GM18502 (cell line): ENCODE results near the gene PCED1B.
"Not testable (repeated sequence)": the region's sequence is repeated elsewhere in the genome, so short reads cannot be mapped to it uniquely, and the experiment has no call there.

Experiments
- ATAC-seq: cut with Tn5 transposase; IDR thresholded peaks from one replicate; pipeline ENCODE4 v1.9.1; 2021; ENCODE audit warnings: mild to moderate bottlenecking; ENCODE audit not compliant: unreplicated experiment, poor library complexity

The PCED1B gene

DNA sequence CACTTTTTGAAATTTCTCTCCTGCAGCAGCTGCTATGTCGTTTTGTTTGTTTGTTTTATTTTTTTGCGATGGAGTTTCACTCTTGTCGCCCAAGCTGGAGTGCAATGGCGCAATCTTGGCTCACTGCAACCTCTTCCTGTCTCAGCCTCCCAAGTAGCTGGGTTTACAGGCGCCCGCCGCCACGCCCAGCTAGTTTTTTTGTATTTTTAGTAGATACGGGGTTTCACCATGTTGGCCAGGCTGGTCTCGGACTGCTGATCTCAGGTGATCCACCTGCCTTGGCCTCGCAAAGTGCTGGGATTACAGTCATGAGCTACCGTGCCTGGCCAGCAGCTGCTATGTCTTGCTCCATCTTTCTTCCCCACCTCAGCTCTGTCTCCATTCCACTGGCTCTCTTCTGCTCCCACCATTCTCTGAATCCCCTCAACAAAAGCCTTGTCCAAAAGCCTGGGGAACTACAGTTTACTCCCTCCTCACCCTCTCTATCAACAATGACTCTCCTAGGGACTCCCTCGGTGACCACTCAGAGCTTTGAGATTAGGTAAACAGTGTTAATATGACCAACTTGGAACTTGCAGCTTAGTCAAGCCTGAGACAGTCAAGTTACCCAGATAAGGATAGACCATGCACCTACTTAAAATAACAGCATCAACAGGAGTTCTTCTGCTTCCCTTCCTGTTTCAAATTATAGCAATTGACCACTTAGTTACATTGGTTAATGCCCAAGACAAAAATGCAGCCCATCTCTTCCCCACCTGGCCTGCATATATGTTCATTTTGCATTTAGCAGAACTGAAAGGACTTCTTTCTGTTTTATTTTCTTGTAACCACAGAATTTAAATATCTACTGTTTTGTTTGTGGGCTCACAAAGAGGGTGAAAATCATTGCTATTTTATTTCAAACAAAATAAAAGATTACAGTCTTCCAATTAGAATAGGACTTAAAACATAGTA, 189.4 kb downstream of the PCED1B start:
- peak; percentile 81 for ATAC-seq

DNA sequence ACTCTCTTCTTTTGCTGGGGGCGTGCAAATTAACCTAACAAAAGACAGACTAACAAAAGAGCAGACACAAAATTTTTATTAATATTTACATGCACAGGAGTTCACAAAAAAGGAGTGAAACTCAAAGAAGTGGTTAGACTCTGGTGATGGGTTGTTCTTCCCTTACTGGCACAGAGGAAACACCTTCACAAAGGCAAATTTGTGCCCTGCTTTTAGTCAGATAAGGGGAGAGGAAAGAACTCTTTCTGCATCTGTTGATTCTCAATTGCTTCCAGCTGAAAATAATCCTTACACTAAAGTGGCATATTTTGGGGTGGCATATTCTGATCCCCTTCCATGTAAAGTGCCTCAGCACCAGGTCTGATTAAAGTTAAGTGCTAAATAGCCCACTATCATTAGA, 190.5 kb downstream of the PCED1B start:
- no peak for ATAC-seq

DNA sequence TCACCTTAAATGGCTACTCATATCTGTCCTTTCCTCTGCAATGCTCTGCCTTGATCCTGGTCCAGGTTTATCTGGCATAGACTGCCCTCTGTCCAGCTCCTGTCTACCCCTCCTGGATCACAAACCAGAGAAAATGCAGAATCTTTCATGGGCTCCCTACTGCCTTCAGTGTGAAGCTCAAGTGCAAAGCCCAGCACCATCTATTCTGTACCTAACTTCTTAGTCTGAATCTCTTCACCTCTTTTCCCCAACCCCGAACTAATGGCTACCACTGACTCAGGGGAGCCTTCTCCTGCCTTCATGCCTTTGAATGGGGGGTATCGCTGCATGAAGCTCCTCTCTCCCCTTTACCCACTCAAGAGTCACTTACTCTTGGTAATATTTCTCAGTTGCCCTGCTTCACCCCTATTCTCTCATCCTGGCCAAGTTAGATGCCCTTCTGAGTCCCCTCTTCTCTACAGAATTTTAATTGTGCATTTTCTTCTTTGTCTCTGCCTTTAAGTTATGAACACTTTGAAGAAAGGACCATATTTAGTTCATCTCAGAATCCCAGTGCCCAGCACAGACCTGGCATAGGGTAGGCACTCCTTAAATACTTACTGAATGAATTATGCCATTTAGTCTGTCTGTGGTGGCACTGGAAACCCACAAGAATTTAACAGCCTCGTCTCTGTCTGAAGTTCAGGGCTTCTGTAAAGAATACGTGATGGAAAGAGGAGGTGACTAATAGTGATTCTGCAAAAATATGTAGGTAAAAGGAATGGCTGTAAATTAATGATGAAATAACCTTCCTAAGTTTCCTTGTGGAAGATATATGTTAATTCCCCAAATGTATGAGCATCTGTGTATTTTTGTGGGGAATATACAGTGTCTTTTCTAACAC, 191.6 kb downstream of the PCED1B start:
- ATAC-seq, result no peak

DNA sequence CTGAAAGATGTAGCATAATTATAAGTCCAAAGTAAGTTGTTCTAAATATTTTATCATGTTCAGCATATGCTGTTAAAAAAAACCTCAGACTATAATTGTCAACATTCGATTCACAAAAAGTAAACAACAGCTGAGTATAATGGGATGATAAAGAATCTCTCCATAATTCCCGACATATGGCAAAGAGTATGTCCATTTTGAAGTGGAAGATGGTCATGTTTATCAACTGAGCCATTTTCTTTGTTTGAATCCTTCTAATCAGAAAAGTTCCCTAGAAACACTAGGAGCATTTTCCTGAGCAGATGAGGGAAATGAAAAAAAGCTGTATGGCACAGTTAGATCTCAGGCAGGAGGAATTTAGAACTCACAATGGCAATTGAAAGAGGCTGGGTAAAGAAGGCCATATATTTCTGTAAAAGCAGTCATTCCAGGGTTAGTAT, 192.4 kb downstream of the PCED1B start:
- no peak for ATAC-seq

DNA sequence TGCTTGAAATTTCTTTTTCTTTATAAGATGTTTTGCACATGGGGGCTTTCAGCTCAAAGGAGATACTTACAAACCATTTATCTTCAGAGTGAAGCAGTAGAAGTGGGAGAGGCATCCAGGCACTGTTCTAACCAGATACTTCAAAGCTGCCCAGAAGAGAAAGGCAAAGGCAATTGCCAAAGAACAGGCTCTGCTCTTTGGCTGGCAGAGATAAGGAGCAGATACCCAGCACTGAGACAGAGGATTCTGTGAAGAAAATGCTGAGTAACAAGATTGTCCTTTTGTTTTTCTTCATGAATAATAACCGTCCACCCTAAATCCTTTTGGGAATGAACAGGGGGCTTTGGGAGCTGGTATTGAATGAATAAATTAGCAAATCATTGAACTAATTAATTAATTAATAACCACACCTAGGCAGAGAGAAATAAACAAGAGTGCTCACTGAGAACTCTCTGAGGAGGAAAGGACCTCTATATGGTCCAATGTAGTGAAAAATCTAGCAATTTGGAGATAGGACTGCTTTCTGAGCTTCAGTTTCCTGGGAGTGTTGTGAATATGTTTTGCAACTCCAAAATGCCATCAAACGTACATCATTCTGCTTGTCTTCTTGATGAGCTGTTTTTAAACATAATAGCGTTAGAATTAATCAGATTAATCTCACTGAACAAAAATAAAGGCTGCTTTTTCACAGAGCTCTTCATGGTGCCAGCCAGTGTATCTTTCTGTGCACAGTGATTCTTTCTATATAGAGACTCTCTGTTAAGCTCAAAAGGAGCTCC, 193.2 kb downstream of the PCED1B start:
- ATAC-seq, result no peak

DNA sequence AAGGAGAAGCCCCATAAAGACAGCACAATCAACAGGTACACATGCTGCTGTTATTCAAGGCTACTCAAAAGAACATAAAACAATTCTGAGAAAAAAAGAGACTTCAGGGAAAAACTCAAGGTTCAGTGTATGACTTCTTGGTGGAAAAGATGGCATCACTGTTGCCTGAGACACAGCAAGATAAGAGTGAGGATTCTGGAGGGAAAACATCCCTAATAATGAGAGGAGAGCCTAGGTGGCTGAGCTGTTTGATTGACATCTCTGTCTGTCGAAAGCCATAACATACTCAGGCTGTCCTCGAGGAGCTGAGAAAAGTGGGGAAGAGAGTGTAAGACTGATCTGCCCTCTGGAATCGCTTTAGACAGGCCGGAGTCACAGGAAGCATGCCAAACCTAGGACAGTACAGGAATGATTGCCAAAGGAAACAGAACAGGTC, 193.8 kb downstream of the PCED1B start:
- ATAC-seq, result no peak

DNA sequence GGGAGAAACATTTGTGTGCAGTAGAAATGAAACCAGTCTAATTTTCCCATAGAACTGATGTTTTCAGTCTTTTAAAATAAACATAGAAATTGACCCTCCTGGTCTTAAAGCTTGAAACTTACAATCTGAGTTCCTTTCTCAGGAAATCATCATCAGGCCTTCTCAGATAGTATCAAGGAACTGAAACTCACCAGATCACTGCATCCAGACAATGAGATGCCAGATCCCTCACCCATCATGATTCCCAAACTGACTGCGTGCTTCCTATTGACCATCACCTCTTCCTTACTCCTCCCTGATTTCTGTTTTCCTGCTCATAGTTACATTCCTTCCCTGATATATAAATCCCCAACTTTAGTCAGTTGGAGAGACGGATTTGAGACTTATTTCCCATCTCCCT, 195.3 kb downstream of the PCED1B start:
- no peak for ATAC-seq

DNA sequence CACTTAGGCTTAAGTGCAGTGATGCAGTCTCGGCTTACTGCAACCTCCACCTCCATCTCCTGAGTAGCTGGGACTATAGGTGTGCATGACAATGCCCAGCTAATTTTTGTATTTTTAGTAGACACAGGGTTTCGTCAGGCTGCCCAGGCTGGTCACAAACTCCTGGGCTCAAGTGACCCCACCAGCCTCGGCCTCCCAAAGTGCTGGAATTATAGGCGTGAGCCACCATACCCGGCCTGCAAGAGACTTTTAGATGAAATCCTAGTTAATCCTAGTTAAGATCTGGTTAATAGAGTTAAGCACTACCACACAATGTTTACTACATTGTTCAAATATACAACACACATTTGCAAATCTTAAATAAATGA, 196.8 kb downstream of the PCED1B start:
- ATAC-seq, result no peak

DNA sequence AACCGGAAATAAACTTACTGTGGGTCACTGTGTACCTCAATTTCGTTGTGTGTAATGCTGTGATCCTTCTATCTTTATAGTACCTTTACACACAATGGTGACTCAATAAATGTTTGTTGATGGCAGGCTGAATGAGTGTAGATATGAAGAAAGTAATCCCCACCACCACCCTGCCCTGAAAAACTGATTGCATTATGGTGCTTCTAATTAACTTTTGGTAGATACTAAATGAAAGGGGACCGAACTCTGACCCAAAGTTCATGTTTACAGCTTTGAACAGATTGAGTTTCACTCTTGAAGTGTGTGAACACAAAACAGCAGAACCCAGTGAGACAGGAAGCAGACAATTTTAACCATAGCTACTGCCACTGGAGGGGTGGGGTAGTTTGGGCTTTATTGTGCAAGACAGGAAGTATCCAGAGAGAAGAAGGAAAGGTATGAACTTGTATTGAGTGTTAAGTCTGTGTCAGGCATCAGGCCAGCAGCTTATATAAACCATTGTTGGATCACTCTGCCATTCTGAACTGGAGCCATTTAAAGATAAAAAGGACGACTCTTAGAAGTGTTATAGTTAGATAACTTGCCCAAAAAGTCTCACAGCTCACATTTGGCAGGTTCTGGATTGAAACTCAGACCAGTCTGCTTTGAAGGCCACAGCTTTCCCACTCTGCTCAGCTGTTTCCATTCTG, 197.3 kb downstream of the PCED1B start:
- peak; percentile 97 for ATAC-seq

DNA sequence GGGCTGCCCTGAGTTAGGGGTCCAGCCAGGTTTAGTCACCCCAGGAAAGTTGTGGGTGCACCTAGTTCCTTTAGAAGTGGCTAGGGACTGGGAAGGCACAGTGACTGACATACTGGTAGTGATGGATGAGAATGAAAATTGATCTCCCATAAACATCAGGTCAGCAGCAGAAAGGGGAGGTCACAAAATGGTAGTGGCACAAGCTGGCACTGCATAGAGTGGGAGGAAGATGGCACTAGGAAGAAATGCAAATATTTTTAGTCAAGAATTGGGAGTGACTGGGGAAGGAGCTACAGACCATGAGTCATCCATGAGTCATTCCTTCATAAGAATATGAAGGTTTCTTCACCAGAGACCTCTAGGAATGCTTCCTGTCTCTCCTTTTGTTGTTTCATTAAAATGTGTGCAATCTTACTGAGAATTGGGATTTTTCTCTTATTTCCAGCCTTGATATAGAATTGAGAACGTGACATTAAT, 198.6 kb downstream of the PCED1B start:
- no peak for ATAC-seq

DNA sequence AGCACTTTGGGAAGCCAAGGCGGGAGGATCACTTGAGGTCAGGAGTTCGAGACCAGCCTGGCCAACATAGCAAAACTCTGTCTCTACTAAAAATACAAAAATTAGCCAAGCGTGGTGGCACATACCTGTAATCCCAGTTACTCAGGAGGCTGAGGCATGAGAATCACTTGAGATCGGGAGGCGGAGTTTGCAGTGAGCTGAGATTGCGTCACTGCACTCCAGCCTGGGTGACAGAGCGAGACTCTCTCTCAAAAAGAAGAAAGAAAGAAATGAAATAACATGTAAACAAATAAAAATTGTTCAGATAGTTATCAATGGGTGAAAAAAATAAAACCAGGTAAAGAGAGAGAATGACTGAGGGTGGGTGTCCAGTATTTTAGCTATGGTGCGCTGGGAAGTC, 200.3 kb downstream of the PCED1B start:
- ATAC-seq, result not testable (repeated sequence)

DNA sequence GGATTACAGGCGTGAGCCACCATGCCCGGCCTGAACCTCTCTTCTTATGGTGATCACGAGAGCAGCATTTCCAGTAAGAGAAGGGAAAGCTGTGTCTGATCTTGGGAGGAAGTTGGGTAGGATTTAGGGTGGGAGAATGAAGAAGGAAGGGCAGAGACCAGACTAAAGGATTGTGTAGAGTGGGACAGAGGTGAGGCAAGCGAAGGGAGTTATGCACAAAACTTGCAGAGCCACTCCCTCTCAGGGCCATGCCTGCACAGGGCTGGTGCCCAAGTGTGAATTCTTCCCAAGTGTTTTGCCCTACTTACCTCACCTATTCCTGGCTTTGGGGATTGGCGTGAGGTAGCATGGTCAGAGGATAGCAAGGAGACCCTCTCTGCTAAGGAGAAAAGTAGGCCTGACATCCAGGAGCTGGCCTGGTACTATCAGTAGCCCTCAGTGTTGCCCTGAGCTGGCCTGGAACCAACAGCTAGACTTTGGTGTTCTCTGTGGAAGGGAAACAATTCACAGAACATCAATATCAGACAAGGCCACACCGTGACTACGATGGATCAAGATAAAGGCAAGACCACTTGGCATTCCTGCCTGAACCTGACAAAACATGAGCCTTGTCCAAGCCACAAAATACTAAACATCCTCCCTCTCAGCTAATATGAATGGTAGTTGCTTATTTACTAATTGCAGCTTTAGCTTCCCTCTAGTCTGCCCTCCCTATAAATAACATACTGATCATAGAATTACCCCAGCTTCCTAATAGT, 201.3 kb downstream of the PCED1B start:
- no peak for ATAC-seq

DNA sequence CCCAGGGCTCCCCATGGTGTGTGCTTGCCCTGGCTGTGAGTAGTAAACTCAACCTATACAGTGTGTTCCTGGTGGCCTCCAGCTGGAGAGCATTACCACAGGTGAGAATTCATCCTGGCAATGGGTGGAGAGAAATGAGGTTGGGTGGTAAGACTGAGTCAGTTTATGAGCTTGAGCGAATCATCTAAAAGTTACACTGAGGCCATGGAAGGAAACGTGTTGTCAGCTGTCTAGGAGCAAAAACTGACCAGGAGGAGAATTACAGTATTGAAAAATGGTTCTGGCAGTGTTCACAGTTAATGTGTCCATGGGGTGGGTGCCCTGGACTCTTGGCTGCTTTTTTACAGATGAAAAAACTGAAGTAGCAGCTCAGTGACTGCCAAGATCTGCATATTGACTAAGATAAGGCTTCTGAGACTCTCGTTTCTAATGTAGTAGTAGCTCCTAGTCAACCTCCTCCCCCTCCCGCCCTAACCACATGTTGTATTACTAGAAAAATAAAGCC, 202.3 kb downstream of the PCED1B start:
- no peak for ATAC-seq

DNA sequence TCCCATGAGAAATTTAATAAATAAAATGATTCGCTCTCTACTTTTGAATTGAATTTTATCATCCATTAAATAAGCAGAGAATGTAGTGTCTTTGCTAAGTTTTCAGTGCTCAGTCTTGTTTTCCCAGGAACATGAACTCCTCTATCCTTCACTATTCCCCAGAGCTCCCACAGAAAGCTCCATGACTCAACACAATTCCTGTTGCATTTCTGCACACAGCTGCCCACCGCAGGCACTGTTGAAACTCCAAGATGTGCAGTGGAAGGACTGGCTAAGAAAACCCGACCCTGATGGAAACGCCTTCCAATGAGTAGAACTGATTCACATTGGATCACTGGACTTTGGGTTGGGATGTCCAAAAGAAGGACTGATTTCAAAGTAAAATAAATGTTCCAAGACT, 202.8 kb downstream of the PCED1B start:
- no peak for ATAC-seq
